RWPE2 (cell line): ENCODE measurements around the gene VPS36.

ENCODE experiments used
- ATAC-seq: fragments of 200-7000 bp; cut with Tn5 transposase; 3 replicates; pipeline ENCODE4 v1.9.1; 2021; ENCODE audit warnings: low read depth
- DNase-seq: peaks from one replicate; pipeline ENCODE4 v3.0.0-alpha.2; 2020; ENCODE audit warnings: low spot score
- H3K27ac ChIP-seq: fragments of 450-650 bp; 2 replicates; pipeline ENCODE4 v1.5.1; 2017; ENCODE audit warnings: mild to moderate bottlenecking; ENCODE audit not compliant: poor library complexity, severe bottlenecking
- H3K27me3 ChIP-seq: fragments of 250-450 bp; sonication (Bioruptor Pico); 2 replicates; pipeline ENCODE4 v1.5.1; 2021; ENCODE audit warnings: mild to moderate bottlenecking, moderate library complexity; ENCODE audit not compliant: insufficient read depth, poor library complexity, severe bottlenecking
- H3K36me3 ChIP-seq: fragments of 250-450 bp; sonication (Bioruptor Pico); 2 replicates; pipeline ENCODE4 v1.5.1; 2020; ENCODE audit warnings: low read depth, mild to moderate bottlenecking, moderate library complexity
- H3K4me1 ChIP-seq: fragments of 250-450 bp; sonication (Bioruptor Pico); 2 replicates; pipeline ENCODE4 v1.5.1; 2021; ENCODE audit warnings: mild to moderate bottlenecking, moderate library complexity; ENCODE audit not compliant: insufficient read depth, poor library complexity, severe bottlenecking
- H3K4me3 ChIP-seq: fragments of 250-450 bp; sonication (Bioruptor Pico); 2 replicates; pipeline ENCODE4 v1.5.1; 2021; ENCODE audit warnings: mild to moderate bottlenecking, moderate library complexity; ENCODE audit not compliant: severe bottlenecking
- H3K9me3 ChIP-seq: fragments of 250-450 bp; sonication (Bioruptor Pico); 2 replicates; pipeline ENCODE4 v1.5.1; 2021; ENCODE audit warnings: mild to moderate bottlenecking, moderate library complexity; ENCODE audit not compliant: severe bottlenecking
- TF ChIP-seq, protein P1 (sequence below): fragments of 450-650 bp; IDR thresholded peaks from one replicate; pipeline ENCODE4 v1.5.1; 2017; ENCODE audit warnings: mild to moderate bottlenecking, moderate library complexity; ENCODE audit not compliant: poor library complexity, severe bottlenecking

VPS36 gene

GRCh38 chr13:52366291-52366690 lies 84.1 kb downstream of the VPS36 start:
- Histone ChIP-seq H3K27ac (no peak overlapping the region), H3K9me3 (no peaks in the 10 kb centered on the region), H3K4me1 (peaks cover 8% of the 10 kb centered on the region), H3K4me3 (no peak overlapping the region), H3K27me3 (no peaks in the 10 kb centered on the region), H3K36me3 (no peaks in the 10 kb centered on the region)
- TF ChIP-seq, protein P1, sequence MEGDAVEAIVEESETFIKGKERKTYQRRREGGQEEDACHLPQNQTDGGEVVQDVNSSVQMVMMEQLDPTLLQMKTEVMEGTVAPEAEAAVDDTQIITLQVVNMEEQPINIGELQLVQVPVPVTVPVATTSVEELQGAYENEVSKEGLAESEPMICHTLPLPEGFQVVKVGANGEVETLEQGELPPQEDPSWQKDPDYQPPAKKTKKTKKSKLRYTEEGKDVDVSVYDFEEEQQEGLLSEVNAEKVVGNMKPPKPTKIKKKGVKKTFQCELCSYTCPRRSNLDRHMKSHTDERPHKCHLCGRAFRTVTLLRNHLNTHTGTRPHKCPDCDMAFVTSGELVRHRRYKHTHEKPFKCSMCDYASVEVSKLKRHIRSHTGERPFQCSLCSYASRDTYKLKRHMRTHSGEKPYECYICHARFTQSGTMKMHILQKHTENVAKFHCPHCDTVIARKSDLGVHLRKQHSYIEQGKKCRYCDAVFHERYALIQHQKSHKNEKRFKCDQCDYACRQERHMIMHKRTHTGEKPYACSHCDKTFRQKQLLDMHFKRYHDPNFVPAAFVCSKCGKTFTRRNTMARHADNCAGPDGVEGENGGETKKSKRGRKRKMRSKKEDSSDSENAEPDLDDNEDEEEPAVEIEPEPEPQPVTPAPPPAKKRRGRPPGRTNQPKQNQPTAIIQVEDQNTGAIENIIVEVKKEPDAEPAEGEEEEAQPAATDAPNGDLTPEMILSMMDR: no peak
- DNase-seq: no peak
- no peak for ATAC-seq
